Lower leg skin (tissue), 4 donors: ENCODE results near the gene ACAD9. TPM values are rescaled to one million over a fixed set of nuclear protein-coding genes. Genes with fewer than 3 reads are reported as not detected.
A peak's percentile ranks its signal among the peaks of the same experiment; 100 is the strongest.

ENCODE experiments used
- DNase-seq, 2 donors: peaks; one replicate each; pipeline ENCODE4 v3.0.0-alpha.2; 2019; ENCODE audit warnings: low spot score in 2 of 2
- H3K4me3 ChIP-seq: fragments of 200-600 bp; sonication (generic); 2 replicates; pipeline ENCODE4 v1.5.1; 2017; ENCODE audit warnings: mild to moderate bottlenecking, low read depth; ENCODE audit not compliant: poor library complexity, severe bottlenecking
- POLR2A ChIP-seq, 2 donors: fragments of 450-650 bp; IDR thresholded peaks; one replicate each; pipeline ENCODE4 v1.6.1; 2016 to 2017; ENCODE audit warnings: antibody characterized with exemption in 2 of 2, mild to moderate bottlenecking in 1 of 2, moderate library complexity in 1 of 2
- WGBS, 2 donors: methylation state at CpG; one replicate each; pipeline ENCODE4 v1.1.5; 2018; 5-methylcytosine and 5-hydroxymethylcytosine counted together
- intact Hi-C: fragments of 100-400 bp; cut with DNase I; formaldehyde crosslinking; loops from one replicate; pipeline ENCODE4 v1.15.0; 2023; ENCODE audit warnings: low total_unique reads
- total RNA-seq, 4 donors: library from RNA; depleted of rRNA; stranded (reverse); fragments of >200 nt; gene quantifications; one replicate each; pipeline ENCODE4 v1.1.0, GENCODE V29; 2016
- TF ChIP-seq, protein P1 (sequence below), 3 donors: fragments of 450-650 bp; IDR thresholded peaks; one replicate each; pipeline ENCODE4 v1.5.1; 2016; ENCODE audit warnings: antibody characterized with exemption in 3 of 3, mild to moderate bottlenecking in 3 of 3, moderate library complexity in 2 of 3

ACAD9 gene
- total RNA-seq, 4 donors from 2014 or later = 101 to 180 (median 130) TPM

DNA sequence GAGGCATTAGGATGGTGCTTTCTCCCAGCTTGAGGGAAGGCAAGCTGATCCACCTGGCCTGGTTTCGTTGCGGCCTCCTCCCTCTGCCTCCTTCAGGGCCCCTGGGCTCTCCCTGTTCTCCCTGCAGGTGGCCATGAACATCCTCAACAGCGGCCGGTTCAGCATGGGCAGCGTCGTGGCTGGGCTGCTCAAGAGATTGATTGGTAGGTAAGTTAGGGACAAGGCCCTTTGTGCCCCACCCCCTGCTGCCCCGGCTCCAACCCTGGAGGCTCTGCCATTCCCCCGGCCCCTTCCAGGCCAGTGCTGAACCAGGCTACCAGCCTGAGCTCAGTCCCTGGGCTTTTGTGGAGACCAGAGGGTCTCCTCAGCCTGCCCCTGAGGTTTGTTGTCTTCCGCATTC is 23.0 kb downstream of the ACAD9 start:
- intact Hi-C loops = no loop called here
- no peak for DNase-seq
- WGBS, 2 donors = 98 to 99% methylated on average over 7 to 9 of the region's 9 CpGs

DNA sequence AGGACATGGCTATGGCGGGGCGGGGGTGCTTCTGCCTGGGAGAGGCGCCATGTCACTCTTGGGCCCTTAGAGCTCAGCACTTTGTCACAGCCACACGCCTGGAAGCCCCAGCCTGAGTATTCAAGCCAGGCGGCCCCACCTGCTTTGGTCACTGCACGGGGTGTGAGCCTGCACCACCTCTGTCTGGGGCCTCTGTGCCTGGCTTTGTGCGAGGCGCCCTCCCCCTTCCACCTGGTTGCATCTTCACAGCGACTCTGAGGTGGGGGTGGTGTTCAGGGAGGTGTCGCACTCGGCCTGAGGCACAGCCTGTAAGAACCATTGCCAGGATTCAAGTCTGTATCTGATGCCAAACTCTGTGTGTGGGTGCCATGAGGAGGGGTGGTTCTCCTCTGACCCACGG is 24.1 kb downstream of the ACAD9 start:
- no peak overlapping the region for H3K4me3 ChIP-seq
- peak in 1 of 2 donors; percentile 10 for DNase-seq
- TF ChIP-seq, protein P1, sequence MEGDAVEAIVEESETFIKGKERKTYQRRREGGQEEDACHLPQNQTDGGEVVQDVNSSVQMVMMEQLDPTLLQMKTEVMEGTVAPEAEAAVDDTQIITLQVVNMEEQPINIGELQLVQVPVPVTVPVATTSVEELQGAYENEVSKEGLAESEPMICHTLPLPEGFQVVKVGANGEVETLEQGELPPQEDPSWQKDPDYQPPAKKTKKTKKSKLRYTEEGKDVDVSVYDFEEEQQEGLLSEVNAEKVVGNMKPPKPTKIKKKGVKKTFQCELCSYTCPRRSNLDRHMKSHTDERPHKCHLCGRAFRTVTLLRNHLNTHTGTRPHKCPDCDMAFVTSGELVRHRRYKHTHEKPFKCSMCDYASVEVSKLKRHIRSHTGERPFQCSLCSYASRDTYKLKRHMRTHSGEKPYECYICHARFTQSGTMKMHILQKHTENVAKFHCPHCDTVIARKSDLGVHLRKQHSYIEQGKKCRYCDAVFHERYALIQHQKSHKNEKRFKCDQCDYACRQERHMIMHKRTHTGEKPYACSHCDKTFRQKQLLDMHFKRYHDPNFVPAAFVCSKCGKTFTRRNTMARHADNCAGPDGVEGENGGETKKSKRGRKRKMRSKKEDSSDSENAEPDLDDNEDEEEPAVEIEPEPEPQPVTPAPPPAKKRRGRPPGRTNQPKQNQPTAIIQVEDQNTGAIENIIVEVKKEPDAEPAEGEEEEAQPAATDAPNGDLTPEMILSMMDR (IDR thresholded peaks at IDR 0.05) = no peak
- no peak for TF ChIP-seq POLR2A (IDR thresholded peaks at IDR 0.05)
- WGBS, 2 donors = 78 to 86% methylated on average over 11 to 12 of the region's 12 CpGs
- intact Hi-C loops = no loop called here

More for the DNA sequence above, 23.0 kb downstream of the ACAD9 start:
- TF ChIP-seq, protein P1 (IDR thresholded peaks at IDR 0.05) = no peak
- TF ChIP-seq POLR2A (IDR thresholded peaks at IDR 0.05) = no peak
- no peak overlapping the region for H3K4me3 ChIP-seq

DNA sequence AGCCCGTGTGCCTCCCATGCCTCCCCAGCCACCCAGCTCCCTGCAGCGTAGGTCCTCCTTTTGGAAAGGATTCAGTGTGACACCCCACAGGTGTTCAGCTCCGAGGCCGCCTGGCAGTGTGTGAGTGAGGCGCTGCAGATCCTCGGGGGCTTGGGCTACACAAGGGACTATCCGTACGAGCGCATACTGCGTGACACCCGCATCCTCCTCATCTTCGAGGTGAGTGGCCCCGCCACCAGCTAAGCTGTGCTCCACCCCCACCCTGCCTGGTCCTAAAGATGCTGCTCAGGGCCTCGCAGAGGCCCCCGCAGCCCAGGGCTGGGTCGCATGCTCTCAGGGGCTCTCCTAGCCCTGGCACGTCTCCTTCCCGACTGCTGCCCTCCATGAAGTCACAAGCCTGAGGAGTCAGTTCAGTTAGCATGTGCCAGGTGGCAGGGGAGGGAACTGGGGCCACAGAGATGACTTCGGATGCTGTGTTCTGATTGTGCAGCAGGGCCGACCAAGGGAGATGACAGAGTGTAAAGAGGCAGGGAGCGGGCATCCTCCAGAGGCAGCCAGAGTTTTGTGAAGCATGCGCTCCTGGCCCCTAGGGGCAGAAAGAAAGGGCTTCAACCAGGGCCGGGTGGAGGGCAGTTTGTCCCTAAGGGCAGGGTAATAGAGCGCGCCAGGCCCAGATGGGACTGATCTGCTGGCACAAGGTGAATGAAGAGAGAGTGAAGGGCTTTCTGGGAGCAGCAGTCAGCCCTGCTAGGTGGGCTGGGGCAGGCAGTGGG is 26.8 kb downstream of the ACAD9 start:
- H3K4me3 ChIP-seq = no peak overlapping the region
- TF ChIP-seq, protein P1 (IDR thresholded peaks at IDR 0.05) = no peak
- TF ChIP-seq POLR2A (IDR thresholded peaks at IDR 0.05) = no peak
- intact Hi-C loops = no loop called here
- DNase-seq = peak in 1 of 2 donors; percentile 78
- 89 to 92% methylated on average over 14 to 22 of the region's 25 CpGs for WGBS, 2 donors

DNA sequence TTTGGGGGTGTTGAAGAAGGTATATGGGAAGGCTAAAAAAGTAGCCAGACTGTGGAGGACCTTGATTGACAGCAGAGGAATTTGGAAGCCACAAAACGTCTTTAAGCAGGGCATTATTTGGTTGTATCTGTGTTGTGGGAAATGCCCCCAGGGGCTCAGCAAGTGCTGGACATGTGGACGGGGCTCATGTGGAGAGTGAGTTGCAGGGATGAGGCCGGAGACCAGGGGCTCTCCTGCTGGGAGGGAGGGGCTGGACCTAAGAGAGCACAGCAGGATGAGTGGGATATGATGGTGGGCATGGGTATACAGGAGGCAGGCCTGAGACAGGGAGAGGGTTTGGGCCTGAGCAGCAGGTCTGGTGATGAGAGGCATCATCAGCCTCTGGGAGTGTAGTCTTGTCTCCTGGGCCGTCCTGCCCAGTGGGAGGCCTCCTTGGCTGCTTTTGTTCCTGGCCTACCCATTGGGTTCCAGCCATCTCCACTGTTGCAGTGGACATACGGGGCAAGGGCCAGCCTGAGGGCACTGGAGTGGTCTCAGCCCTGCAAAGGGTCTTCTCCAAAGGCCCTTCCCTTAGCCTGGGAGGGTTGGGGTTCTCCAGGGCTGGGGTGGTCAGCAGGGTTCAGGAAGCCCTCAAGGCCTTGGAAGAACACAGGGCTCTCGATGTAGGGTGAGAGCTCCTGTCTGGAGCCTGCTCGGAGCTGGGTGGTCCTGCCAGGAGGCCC is 27.5 kb downstream of the ACAD9 start:
- TF ChIP-seq, protein P1 (IDR thresholded peaks at IDR 0.05) = no peak
- no peak for TF ChIP-seq POLR2A (IDR thresholded peaks at IDR 0.05)
- WGBS, 2 donors = 73 to 84% methylated on average over 4 to 7 of the region's 7 CpGs
- no peak overlapping the region for H3K4me3 ChIP-seq
- intact Hi-C loops = no loop called here
- DNase-seq = peak in 1 of 2 donors; percentile 70

DNA sequence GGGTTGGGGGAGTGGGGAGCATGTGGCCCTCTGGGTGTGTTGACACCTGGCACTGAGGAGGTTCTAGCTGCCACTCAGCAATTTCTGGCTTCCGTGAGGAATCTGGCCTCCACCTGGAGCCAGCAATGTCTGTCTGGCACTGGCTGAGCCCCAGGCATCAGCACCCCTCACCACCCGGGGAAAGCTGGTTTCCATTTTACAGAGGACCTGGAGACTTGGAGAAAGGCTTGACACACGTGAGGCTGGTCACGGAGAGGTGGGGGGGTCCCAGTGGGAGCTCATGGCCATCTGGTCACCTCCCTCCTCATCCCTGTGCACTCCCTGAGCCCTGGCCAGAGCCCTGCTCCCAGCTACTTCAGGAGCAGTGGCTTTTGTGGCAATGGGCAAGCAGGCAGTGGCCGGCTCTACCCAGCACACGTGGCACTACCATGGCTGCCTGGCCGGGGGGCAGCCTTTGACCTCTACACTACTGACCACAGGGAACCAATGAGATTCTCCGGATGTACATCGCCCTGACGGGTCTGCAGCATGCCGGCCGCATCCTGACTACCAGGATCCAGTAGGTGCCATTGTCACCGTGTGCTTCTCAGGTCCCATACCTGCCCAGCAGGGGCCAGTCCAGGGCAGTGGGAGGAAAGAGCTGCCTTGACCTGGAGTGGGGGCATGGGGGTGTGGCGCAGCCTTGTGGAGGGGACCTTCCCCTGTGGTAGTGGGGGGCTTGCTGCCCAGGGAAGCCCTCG is 28.5 kb downstream of the ACAD9 start:
- TF ChIP-seq POLR2A (IDR thresholded peaks at IDR 0.05) = no peak
- TF ChIP-seq, protein P1 (IDR thresholded peaks at IDR 0.05) = no peak
- intact Hi-C loops = no loop called here
- DNase-seq = peak in 1 of 2 donors; percentile 63
- WGBS, 2 donors = 85 to 93% methylated on average over 7 to 8 of the region's 15 CpGs
- H3K4me3 ChIP-seq = no peak overlapping the region
